ENCODE data around the gene DOCK7. TPM values are rescaled to one million over a fixed set of nuclear protein-coding genes. Genes with fewer than 3 reads are reported as not detected.

The DOCK7 gene
- total and polyA plus RNA-seq, 7 donors: 6.5 to 54.8 (median 32.4) TPM

DNA sequence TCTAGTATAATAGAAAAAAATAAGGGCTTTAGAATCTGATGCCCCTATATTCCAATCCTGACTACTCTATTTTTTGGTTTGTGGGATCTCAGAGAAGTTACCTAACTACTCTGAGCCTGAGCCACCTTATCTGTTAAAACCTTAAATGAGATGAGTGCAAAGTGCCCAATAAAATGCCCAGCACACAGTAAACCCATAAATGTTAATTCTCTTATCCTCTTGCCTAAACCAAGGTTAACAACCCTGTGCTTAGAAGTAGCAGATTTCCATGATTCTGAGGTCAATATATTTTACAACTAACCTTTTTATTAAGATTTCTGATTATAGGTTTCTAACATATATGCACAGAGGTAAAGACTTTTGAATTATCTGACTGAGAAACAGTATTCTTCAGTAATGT is 35.8 kb downstream of the DOCK7 start:
- Histone ChIP-seq H3K27ac (no peak overlapping the region), H3K9me3 (no peaks in the 10 kb centered on the region), H3K36me3 (peaks cover 0 to 26% (median 0%) of the 10 kb centered on the region in 4 donors), H3K27me3 (no peaks in the 10 kb centered on the region), H3K4me3 (no peak overlapping the region), H3K4me1 (peaks cover 0 to 8% (median 0%) of the 10 kb centered on the region in 4 donors)
- intact Hi-C loops (cut with DNase I): no loop called here
- no peak for DNase-seq
- TF ChIP-seq CTCF (IDR thresholded peaks at IDR 0.05) (no peak), POLR2AphosphoS5 (IDR thresholded peaks at IDR 0.05) (no peak), POLR2A (IDR thresholded peaks at IDR 0.05) (no peak), EP300 (IDR thresholded peaks at IDR 0.05) (no peak)

DNA sequence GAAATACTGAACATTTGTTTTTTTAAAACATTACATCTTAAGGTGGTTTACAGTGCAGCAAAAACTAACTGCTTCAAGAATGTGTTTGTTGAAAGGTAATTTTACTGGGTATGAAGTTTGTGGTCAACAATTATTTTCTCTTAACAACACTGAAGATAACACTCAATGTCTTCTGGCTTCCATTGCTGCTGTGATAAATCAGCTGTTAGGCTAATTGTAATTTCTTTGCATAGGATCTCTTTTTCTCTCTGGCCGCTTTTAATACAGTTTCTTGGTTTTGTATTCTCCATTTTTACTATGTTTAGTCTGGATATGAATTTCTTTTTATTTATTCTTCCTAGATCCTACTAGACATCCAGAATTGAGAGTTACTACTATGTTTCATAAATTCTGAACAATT is 44.9 kb downstream of the DOCK7 start:
- TF ChIP-seq EP300 (IDR thresholded peaks at IDR 0.05): no peak
- TF ChIP-seq CTCF (IDR thresholded peaks at IDR 0.05): no peak
- TF ChIP-seq POLR2AphosphoS5 (IDR thresholded peaks at IDR 0.05): no peak
- TF ChIP-seq POLR2A (IDR thresholded peaks at IDR 0.05): no peak
- no peak for DNase-seq
- H3K36me3 ChIP-seq: peaks cover 0 to 49% (median 3%) of the 10 kb centered on the region in 4 donors
- intact Hi-C loops (cut with DNase I): no loop called here
- H3K4me1 ChIP-seq: no peaks in the 10 kb centered on the region
- no peaks in the 10 kb centered on the region for H3K27me3 ChIP-seq
- no peak overlapping the region for H3K4me3 ChIP-seq
- no peaks in the 10 kb centered on the region for H3K9me3 ChIP-seq
- no peak overlapping the region for H3K27ac ChIP-seq
- 98 to 100% methylated on average over 1 of the region's 1 CpG for WGBS, 2 donors

DNA sequence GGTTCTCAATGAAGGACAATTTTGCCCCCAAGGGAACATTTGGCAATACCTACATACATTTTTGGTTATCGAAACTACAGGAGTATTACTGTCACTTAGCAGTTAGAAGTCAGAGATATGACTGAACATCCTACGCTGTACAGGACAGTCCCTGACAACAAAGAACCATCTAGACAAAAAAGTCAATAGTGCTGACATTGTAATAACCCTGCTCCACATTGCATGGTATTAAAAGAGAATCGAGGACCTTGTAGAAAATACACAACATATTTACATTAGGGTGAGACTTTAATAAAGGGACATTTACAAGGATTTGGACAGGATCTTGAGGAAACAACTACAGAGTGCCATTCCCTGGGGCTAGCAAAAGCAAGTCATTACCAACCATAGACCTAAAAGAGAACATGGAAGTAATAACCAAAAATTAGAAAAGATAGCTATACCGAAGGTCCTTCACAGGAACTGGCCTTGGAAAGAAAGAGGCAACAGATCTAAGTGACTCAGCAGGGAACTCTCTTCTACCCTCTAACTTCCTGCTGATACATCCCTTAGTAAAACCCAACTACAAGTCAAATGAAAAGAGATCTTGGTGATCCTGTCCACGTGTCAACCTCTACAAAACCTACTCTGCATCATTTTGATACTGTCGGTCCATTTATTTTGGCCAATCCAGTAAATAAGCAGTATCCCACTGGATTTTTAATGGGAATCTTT is 50.6 kb downstream of the DOCK7 start:
- Histone ChIP-seq H3K4me1 (no peaks in the 10 kb centered on the region), H3K9me3 (no peaks in the 10 kb centered on the region), H3K4me3 (no peak overlapping the region), H3K27ac (no peak overlapping the region), H3K27me3 (no peaks in the 10 kb centered on the region), H3K36me3 (peaks cover 0 to 51% (median 10%) of the 10 kb centered on the region in 4 donors)
- TF ChIP-seq EP300 (IDR thresholded peaks at IDR 0.05): no peak
- TF ChIP-seq CTCF (IDR thresholded peaks at IDR 0.05): no peak
- TF ChIP-seq POLR2A (IDR thresholded peaks at IDR 0.05): no peak
- TF ChIP-seq POLR2AphosphoS5 (IDR thresholded peaks at IDR 0.05): no peak
- intact Hi-C loops (cut with DNase I): no loop called here
- WGBS, 2 donors: 94% methylated on average over 6 of the region's 6 CpGs
- no peak for DNase-seq

- 65 to 86% methylated on average over 1 of the region's 1 CpG for WGBS, 2 donors
- H3K4me3 ChIP-seq: no peak overlapping the region
- TF ChIP-seq CTCF (IDR thresholded peaks at IDR 0.05) (no peak), POLR2A (IDR thresholded peaks at IDR 0.05) (no peak), EP300 (IDR thresholded peaks at IDR 0.05) (no peak), POLR2AphosphoS5 (IDR thresholded peaks at IDR 0.05) (no peak)
- no peaks in the 10 kb centered on the region for H3K9me3 ChIP-seq
- H3K4me1 ChIP-seq: no peaks in the 10 kb centered on the region
- H3K27me3 ChIP-seq: no peaks in the 10 kb centered on the region
- H3K27ac ChIP-seq: no peak overlapping the region
- peaks cover 0 to 57% (median 10%) of the 10 kb centered on the region in 4 donors for H3K36me3 ChIP-seq
- intact Hi-C loops (cut with DNase I): no loop called here
- no peak for DNase-seq
Observed at GRCh38 chr1:62628506-62628905, 59.7 kb downstream of the DOCK7 start.

- Histone ChIP-seq H3K4me1 (no peaks in the 10 kb centered on the region), H3K4me3 (no peak overlapping the region), H3K27ac (no peak overlapping the region), H3K9me3 (no peaks in the 10 kb centered on the region), H3K36me3 (peaks cover 0 to 27% (median 6%) of the 10 kb centered on the region in 4 donors), H3K27me3 (no peaks in the 10 kb centered on the region)
- DNase-seq: no peak
- no peak for TF ChIP-seq CTCF (IDR thresholded peaks at IDR 0.05)
- TF ChIP-seq EP300 (IDR thresholded peaks at IDR 0.05): no peak
- no peak for TF ChIP-seq POLR2A (IDR thresholded peaks at IDR 0.05)
- no peak for TF ChIP-seq POLR2AphosphoS5 (IDR thresholded peaks at IDR 0.05)
- WGBS, 2 donors: 48 to 80% methylated on average over 1 of the region's 1 CpG
- intact Hi-C loops (cut with DNase I): no loop called here
Observed at GRCh38 chr1:62625415-62625814, 62.8 kb downstream of the DOCK7 start.
